Right atrium auricular region (tissue), 2 donors: ENCODE results near the gene MCUB. TPM values are rescaled to one million over a fixed set of nuclear protein-coding genes. Genes with fewer than 3 reads are reported as not detected.
"Not testable (repeated sequence)": the region's sequence is repeated elsewhere in the genome, so short reads cannot be mapped to it uniquely, and the experiment has no call there.

Source experiments
- DNase-seq: peaks from one replicate; pipeline ENCODE4 v3.0.0-alpha.2; 2019; ENCODE audit warnings: low spot score
- H3K27ac ChIP-seq, 2 donors: fragments of 200-600 bp; sonication (generic); 1 replicate in 1 of 2; 2 replicates in 1 of 2; pipeline ENCODE4 v1.5.1; 2016 to 2019
- H3K27me3 ChIP-seq, 2 donors: fragments of 200-600 bp; sonication (generic); one replicate each; pipeline versions ENCODE4 v1.5.1 to v1.6.0; 2017 to 2019
- H3K36me3 ChIP-seq: fragments of 200-600 bp; sonication (generic); one replicate; pipeline ENCODE4 v1.5.1; 2016
- H3K4me1 ChIP-seq, 2 donors: fragments of 200-600 bp; sonication (generic); one replicate each; pipeline versions ENCODE4 v1.5.1 to v1.6.0; 2017 to 2019
- H3K4me3 ChIP-seq, 2 donors: fragments of 200-600 bp; sonication (generic); 1 replicate in 1 of 2; 2 replicates in 1 of 2; pipeline ENCODE4 v1.5.1; 2017 to 2019; ENCODE audit warnings: mild to moderate bottlenecking in 1 of 2, moderate library complexity in 1 of 2
- H3K9me3 ChIP-seq, 2 donors: fragments of 200-600 bp; sonication (generic); one replicate each; pipeline ENCODE4 v1.5.1; 2019
- total RNA-seq, 2 donors: library from RNA; depleted of rRNA; stranded (reverse); fragments of >200 nt; gene quantifications; one replicate each; pipeline ENCODE4 v1.1.0, GENCODE V29; 2016
- TF ChIP-seq, protein P1 (sequence below), 2 donors: fragments of 200-600 bp; sonication (generic); IDR thresholded peaks; one replicate each; pipeline ENCODE4 v1.5.1; 2019; ENCODE audit warnings: antibody characterized with exemption in 2 of 2

The MCUB gene
- total RNA-seq, 2 donors from 2014 or later, result 25.0 to 28.1 TPM

DNA sequence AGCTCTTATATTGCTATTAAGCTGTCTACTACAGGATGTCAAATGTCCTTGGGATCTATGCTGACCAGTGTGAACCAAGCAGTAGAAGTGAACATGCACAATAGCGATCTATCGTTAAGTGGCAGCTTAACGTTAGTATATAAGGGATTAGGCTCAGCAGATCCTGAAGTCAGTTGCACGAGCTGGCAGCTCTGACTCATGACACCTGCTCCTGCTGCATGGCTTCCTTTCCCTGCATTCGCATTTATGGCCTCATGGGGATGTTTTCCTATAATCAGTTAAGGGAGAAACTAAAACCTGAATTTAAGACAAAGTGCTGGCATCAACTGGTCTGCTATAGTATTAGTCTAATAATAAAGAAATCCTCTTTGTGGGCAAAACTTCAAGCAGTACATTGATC is 12.7 kb upstream of the MCUB start:
- peaks cover 7% of the 10 kb centered on the region for H3K36me3 ChIP-seq
- TF ChIP-seq, protein P1, sequence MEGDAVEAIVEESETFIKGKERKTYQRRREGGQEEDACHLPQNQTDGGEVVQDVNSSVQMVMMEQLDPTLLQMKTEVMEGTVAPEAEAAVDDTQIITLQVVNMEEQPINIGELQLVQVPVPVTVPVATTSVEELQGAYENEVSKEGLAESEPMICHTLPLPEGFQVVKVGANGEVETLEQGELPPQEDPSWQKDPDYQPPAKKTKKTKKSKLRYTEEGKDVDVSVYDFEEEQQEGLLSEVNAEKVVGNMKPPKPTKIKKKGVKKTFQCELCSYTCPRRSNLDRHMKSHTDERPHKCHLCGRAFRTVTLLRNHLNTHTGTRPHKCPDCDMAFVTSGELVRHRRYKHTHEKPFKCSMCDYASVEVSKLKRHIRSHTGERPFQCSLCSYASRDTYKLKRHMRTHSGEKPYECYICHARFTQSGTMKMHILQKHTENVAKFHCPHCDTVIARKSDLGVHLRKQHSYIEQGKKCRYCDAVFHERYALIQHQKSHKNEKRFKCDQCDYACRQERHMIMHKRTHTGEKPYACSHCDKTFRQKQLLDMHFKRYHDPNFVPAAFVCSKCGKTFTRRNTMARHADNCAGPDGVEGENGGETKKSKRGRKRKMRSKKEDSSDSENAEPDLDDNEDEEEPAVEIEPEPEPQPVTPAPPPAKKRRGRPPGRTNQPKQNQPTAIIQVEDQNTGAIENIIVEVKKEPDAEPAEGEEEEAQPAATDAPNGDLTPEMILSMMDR (IDR thresholded peaks at IDR 0.05), result no peak
- no peaks in the 10 kb centered on the region for H3K4me1 ChIP-seq
- no peak overlapping the region for H3K27ac ChIP-seq
- no peak for DNase-seq
- H3K27me3 ChIP-seq, result no peaks in the 10 kb centered on the region
- no peak overlapping the region for H3K4me3 ChIP-seq
- no peaks in the 10 kb centered on the region for H3K9me3 ChIP-seq

DNA sequence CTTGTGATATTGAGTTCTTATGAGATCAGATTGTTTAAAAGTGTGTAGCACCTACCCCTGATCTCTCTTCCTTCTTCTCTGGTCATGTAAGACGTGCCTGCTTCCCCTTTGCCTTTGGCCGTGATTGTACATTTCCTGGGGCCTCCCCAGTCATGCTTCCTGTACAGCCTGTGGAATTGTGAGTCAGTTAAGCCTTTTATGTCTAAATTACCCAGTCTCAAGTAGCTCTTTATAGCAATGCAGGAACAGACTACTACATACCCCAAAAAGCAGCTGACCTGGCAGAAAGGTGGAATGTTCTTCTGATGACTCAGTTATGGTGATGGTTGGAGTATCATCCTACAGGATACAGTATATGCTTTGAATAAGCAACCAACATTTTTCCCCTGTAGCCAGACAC is 11.4 kb upstream of the MCUB start:
- Histone ChIP-seq H3K9me3 (no peaks in the 10 kb centered on the region), H3K36me3 (peaks cover 7% of the 10 kb centered on the region), H3K4me1 (no peaks in the 10 kb centered on the region), H3K4me3 (no peak overlapping the region), H3K27ac (peak overlapping the region in 1 of 2 donors; percentile 16), H3K27me3 (no peaks in the 10 kb centered on the region)
- no peak for DNase-seq
- TF ChIP-seq, protein P1 (IDR thresholded peaks at IDR 0.05), result no peak

DNA sequence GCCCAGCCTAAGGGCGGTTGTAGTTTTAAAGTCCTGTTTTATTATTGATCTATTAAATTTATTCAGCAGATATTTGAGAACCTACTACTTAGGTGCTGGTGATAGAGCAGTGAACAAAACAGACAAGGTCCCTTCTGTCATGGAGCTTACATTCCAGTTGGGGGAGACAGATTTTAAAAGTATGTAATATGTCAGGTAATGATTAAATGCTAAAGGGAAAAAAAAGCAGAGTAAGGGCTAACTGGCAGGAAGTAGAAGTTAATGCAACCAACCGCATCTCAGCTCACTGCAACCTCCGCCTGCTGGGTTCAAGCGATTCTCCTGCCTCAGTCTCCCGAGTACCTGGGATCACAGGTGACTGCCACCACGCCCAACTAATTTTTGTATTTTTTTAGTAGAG is 7.8 kb upstream of the MCUB start:
- DNase-seq, result no peak
- Histone ChIP-seq H3K27me3 (no peaks in the 10 kb centered on the region), H3K27ac (no peak overlapping the region), H3K4me3 (no peak overlapping the region), H3K36me3 (no peaks in the 10 kb centered on the region), H3K4me1 (no peaks in the 10 kb centered on the region), H3K9me3 (no peaks in the 10 kb centered on the region)
- TF ChIP-seq, protein P1 (IDR thresholded peaks at IDR 0.05), result no peak

DNA sequence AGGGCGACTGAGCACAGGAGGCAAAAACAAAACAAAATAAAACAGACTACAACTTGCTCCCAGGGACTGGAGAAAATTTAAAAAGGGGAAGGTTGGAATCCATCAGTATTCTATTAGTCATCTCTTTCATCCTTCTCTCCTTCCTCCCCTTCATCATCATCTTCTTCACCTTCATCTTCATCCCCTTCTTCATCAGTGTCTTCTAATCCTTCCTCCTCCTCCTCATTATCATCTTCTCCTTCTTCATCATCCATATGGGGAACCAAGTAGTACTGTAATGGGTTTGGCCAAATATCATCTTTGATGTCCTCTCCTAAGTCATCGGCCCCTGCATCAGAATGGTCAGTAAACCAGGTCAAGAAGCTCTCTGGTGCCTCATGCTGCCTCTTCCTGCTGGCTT is 6.9 kb upstream of the MCUB start:
- Histone ChIP-seq H3K36me3 (no peaks in the 10 kb centered on the region), H3K4me1 (no peaks in the 10 kb centered on the region), H3K4me3 (no peak overlapping the region), H3K27ac (no peak overlapping the region), H3K27me3 (no peaks in the 10 kb centered on the region), H3K9me3 (no peaks in the 10 kb centered on the region)
- no peak for DNase-seq
- TF ChIP-seq, protein P1 (IDR thresholded peaks at IDR 0.05), result no peak

DNA sequence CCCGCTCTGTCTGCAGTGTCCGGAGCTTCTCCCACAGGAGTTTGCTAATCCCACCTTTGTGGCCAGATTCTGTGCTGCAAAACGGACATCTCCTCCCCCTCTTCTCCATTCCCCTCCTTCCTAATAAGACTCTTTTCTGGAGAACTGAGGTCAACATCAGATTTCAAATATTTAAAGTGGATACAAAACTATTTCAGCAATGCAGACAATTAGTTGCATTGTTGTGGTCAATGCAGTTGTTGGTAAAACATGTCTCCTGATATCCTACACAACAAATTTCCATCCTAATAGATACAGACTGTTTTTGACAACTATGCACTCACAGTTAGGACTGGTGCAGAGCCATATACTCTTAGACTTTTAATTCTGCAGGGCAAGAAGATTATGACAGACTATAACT is 5.1 kb upstream of the MCUB start:
- Histone ChIP-seq H3K9me3 (no peaks in the 10 kb centered on the region), H3K36me3 (no peaks in the 10 kb centered on the region), H3K27ac (no peak overlapping the region), H3K4me1 (peaks cover 0 to 8% of the 10 kb centered on the region in 2 donors), H3K27me3 (no peaks in the 10 kb centered on the region), H3K4me3 (no peak overlapping the region)
- TF ChIP-seq, protein P1 (IDR thresholded peaks at IDR 0.05), result no peak
- DNase-seq, result no peak

DNA sequence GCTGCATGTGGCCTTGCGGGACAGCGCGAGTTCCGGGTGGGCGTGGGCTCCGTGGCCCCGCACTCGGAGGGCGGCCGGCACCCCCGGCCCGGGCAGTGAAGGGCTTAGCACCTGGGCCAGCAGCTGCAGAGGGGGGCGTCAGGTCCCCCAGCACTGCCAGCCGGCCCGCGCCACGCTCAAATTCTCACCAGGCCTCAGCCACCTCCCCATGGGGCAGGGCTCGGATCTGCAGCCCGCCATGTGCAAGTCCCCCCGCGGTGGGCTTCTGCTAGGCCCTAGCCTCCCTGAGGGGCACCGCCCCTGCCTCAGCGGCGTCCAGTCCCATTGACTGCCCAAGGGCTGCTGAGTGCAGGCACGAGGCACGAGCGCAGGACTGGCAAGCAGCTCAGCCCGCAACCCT is 2.6 kb upstream of the MCUB start:
- Histone ChIP-seq H3K36me3 (no peaks in the 10 kb centered on the region), H3K9me3 (no peaks in the 10 kb centered on the region), H3K27ac (no peak overlapping the region), H3K27me3 (no peaks in the 10 kb centered on the region), H3K4me1 (peaks cover 0 to 24% of the 10 kb centered on the region in 2 donors), H3K4me3 (no peak overlapping the region)
- TF ChIP-seq, protein P1 (IDR thresholded peaks at IDR 0.05), result no peak
- no peak for DNase-seq

DNA sequence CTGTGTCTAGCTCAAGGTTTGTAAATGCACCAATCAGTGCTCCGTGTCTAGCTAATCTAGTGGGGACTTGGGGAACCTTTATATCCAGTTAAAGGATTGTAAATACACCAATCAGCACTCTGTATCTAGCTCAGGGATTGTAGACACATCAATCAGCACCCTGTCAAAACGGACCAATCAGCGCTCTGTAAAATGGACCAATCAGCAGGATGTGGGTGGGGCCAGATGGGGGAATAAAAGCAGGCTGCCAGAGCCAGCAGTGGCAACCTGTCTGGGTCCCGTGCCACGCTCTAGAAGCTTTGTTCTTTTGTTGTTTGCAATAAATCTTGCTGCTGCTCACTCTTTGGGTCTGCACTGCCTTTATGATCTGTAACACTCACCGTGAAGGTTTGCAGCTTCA is 2.0 kb upstream of the MCUB start:
- not testable (repeated sequence) for H3K9me3 ChIP-seq, H3K27me3 ChIP-seq, H3K4me3 ChIP-seq, H3K27ac ChIP-seq, DNase-seq, H3K36me3 ChIP-seq
- peaks cover 0 to 25% of the 10 kb centered on the region in 2 donors for H3K4me1 ChIP-seq
